ENCODE measurements around the gene NLRP9. TPM values are rescaled to one million over a fixed set of nuclear protein-coding genes. Genes with fewer than 3 reads are reported as not detected.

The NLRP9 gene
- total RNA-seq, 1 experiment from 2014 or later: not detected

GRCh38 chr19:55697698-55698097 is 40.5 kb downstream of the NLRP9 start (continued):
- no peak for TF ChIP-seq ZBTB21 (CRISPR knock-in tag; IDR thresholded peaks at IDR 0.05; ENCODE audit: borderline replicate concordance)
- no peak for TF ChIP-seq CBFB (CRISPR knock-in tag; IDR thresholded peaks at IDR 0.05; ENCODE audit: low read depth)
- TF ChIP-seq CTCF (IDR thresholded peaks at IDR 0.05): no peak
- no peak for TF ChIP-seq GABPB1 (CRISPR knock-in tag; IDR thresholded peaks at IDR 0.05)
- no peak for TF ChIP-seq ZNF416 (CRISPR knock-in tag; IDR thresholded peaks at IDR 0.05)
- no peak for TF ChIP-seq ZNF532 (CRISPR knock-in tag; IDR thresholded peaks at IDR 0.05; ENCODE audit: borderline replicate concordance)
- TF ChIP-seq E2F1 (CRISPR knock-in tag; IDR thresholded peaks at IDR 0.05): no peak

DNA sequence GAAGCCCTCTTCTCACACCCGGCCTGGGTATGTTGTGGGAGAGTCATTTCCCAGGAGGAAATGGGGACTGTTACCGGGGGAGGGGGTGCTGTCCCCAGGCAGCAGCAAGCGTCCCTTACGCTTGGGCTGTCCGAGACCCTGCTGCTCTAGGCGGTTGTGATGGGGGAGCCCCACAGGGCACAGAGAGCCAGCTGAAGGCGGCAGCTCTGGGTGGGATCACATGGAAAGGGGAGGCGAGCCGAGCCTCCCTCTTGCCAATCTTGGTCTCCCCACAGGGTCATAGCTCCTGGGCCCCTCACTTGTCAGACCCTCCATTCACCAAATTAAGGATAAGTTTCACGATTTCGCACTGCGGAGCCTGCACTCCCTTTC is 41.1 kb downstream of the NLRP9 start:
- POLR2A ChIA-PET: no interaction called here
- CTCF ChIA-PET: interaction anchor here (0.6 kb wide), 1 partner anchor 79 kb away, joined by 3 read pairs; no protein-coding TSS in a partner anchor
- H3K27ac Mint-ChIP-seq: no peak overlapping the region
- H3K36me3 Mint-ChIP-seq: peaks cover 31% of the 10 kb centered on the region
- H3K4me1 Mint-ChIP-seq: no peaks in the 10 kb centered on the region
- DNase-seq (ENCODE audit: low spot score): no peak
- H3K27me3 Mint-ChIP-seq (ENCODE audit: low read depth): no peaks in the 10 kb centered on the region
- TF ChIP-seq CTCF (IDR thresholded peaks at IDR 0.05) (no peak), KAT7 (CRISPR knock-in tag; IDR thresholded peaks at IDR 0.05; ENCODE audit: borderline replicate concordance) (no peak), CDX4 (CRISPR knock-in tag; IDR thresholded peaks at IDR 0.05; ENCODE audit: borderline replicate concordance) (no peak), ARID4B (CRISPR knock-in tag; IDR thresholded peaks at IDR 0.05; ENCODE audit: borderline replicate concordance) (no peak), EMX1 (CRISPR knock-in tag; IDR thresholded peaks at IDR 0.05) (no peak)
- no peak for ATAC-seq
- H3K4me3 Mint-ChIP-seq: no peak overlapping the region
- H3K9me3 Mint-ChIP-seq: no peaks in the 10 kb centered on the region
